GF-D8 (cell line): ENCODE results near the gene HEG1.

Experiments used
- DNase-seq: peaks from one replicate; lab custom pipeline; 2025; lab: John Stamatoyannopoulos, UW

The HEG1 gene

GRCh38 chr3:125069452-125069851, 13.7 kb upstream of the HEG1 start:
- no peak for DNase-seq

GRCh38 chr3:125068265-125068664, 12.5 kb upstream of the HEG1 start:
- DNase-seq = no peak

- DNase-seq = no peak
Measured at GRCh38 chr3:125067225-125067624, 11.4 kb upstream of the HEG1 start.

- DNase-seq = no peak
Measured at GRCh38 chr3:125062904-125063618, 7.3 kb upstream of the HEG1 start.

GRCh38 chr3:125061646-125062045, 5.8 kb upstream of the HEG1 start:
- no peak for DNase-seq

GRCh38 chr3:125061170-125061569, 5.4 kb upstream of the HEG1 start:
- DNase-seq = no peak

- DNase-seq = no peak
Measured at GRCh38 chr3:125059488-125060245, 3.9 kb upstream of the HEG1 start.

GRCh38 chr3:125058959-125059358, 3.2 kb upstream of the HEG1 start:
- DNase-seq = no peak

GRCh38 chr3:125058529-125058928, 2.7 kb upstream of the HEG1 start:
- no peak for DNase-seq

GRCh38 chr3:125057186-125057850, 1.5 kb upstream of the HEG1 start:
- DNase-seq = no peak

GRCh38 chr3:125055331-125055912, 375 bp downstream of the HEG1 start:
- DNase-seq = no peak

- DNase-seq = no peak
Measured at GRCh38 chr3:125054449-125055329, 1.1 kb downstream of the HEG1 start.

GRCh38 chr3:125054062-125054448, 1.7 kb downstream of the HEG1 start:
- DNase-seq = no peak

- DNase-seq = no peak
Measured at GRCh38 chr3:125053304-125053699, 2.5 kb downstream of the HEG1 start.

GRCh38 chr3:125052624-125053303, 3.0 kb downstream of the HEG1 start:
- no peak for DNase-seq

GRCh38 chr3:125051715-125052581, 3.8 kb downstream of the HEG1 start:
- no peak for DNase-seq

GRCh38 chr3:125051205-125051604, 4.6 kb downstream of the HEG1 start:
- no peak for DNase-seq

- DNase-seq = no peak
Measured at GRCh38 chr3:125050488-125051090, 5.2 kb downstream of the HEG1 start.

GRCh38 chr3:125048282-125048681, 7.5 kb downstream of the HEG1 start:
- no peak for DNase-seq

GRCh38 chr3:125045965-125046364, 9.8 kb downstream of the HEG1 start:
- no peak for DNase-seq
